AG04450 (cell line): ENCODE measurements around the gene DUSP1. TPM values are rescaled to one million over a fixed set of nuclear protein-coding genes. Genes with fewer than 3 reads are reported as not detected.

ENCODE experiments used
- CTCF ChIA-PET: fragments of 300-600, 350-600 bp; formaldehyde crosslinking; extraction: SDS; loops from one replicate; lab custom pipeline; 2022; ENCODE audit warnings: antibody characterized with exemption, inconsistent platforms; lab: Charles Lee
- POLR2A ChIA-PET: fragments of 350-600 bp; formaldehyde crosslinking; extraction: SDS; loops from one replicate; lab custom pipeline; 2021; ENCODE audit warnings: antibody characterized with exemption, inconsistent platforms; lab: Yijun Ruan, JAX
- DNase-seq: peaks from one replicate; pipeline ENCODE4 v3.0.0-alpha.2; 2011; ENCODE audit warnings: low read depth, low spot score
- H3K27ac ChIP-seq: one replicate; pipeline ENCODE4 v1.5.1; 2012; ENCODE audit warnings: low read depth, low read length, control low read depth
- H3K27me3 ChIP-seq: one replicate; pipeline ENCODE4 v1.6.0; 2012; ENCODE audit warnings: low read length; ENCODE audit not compliant: control insufficient read depth, insufficient read depth
- H3K4me3 ChIP-seq: 2 replicates; pipeline ENCODE4 v1.5.1; 2011; ENCODE audit warnings: mild to moderate bottlenecking, low read depth, low read length, control low read depth
- H3K9me3 ChIP-seq: 2 replicates; pipeline ENCODE4 v1.5.1; 2012; ENCODE audit warnings: low read length; ENCODE audit not compliant: control insufficient read depth, insufficient read depth
- CTCF ChIP-seq: IDR thresholded peaks from 2 replicates; pipeline ENCODE4 v1.5.1; 2011; ENCODE audit warnings: low read depth, low read length, control low read depth, inconsistent platforms
- polyA plus RNA-seq: library from polyadenylated mRNA; depleted of rRNA; stranded (reverse); fragments of >200 nt; gene quantifications from 2 replicates; pipeline ENCODE4 v1.2.3, GENCODE V29; 2011

The DUSP1 gene
- polyA plus RNA-seq, 1 experiment = 98.8 TPM

GRCh38 chr5:172758077-172758833 lies 12.7 kb downstream of the DUSP1 start:
- POLR2A ChIA-PET = interaction anchor here (0.6 to 1.3 kb wide), 6 partner anchors 12 to 286 kb away, joined by 3 to 6 read pairs (median 4); partner anchors contain the start of gene DUSP1
- H3K4me3 ChIP-seq = peak overlapping the region; percentile 5; the same call in 1 of the 2 replicates
- DNase-seq = peak; percentile 80
- peak overlapping the region; percentile 84 for H3K27ac ChIP-seq
- H3K27me3 ChIP-seq = no peaks in the 10 kb centered on the region
- TF ChIP-seq CTCF = peak; percentile 20
- peaks cover 18% of the 10 kb centered on the region for H3K9me3 ChIP-seq
- CTCF ChIA-PET = interaction anchor here (0.6 to 1.5 kb wide), 6 partner anchors 11 to 286 kb away, joined by 4 to 7 read pairs (median 4); no protein-coding TSS in a partner anchor

DNA sequence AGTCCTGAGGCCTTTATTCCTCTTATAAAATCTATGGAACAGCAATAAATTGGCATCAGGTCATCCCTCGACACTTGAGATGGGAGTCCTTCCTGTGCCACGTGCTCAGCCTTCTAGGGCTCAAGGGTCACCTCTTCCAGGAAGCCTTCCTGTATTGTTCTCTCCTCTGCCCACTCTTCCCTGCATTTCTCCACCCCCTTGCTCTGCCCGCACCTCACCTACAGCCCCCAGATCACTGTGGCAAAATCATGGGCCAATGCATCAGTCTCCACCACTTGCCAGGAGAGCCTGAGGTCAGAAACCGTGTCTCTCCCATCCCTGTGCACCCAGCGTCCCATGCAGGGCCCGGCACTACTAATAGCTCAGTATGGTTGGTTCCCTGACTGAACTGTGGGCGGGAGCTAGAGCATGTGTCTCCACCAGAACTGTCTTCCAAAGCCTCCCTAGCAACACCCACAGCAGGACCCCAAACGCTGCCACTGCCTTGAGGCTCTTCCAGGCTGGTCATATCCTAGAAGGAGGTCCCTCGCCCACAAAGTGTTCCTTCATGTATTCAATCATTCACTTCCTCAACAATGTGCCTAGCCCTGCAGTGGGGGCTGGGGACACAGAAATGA lies 13.5 kb downstream of the DUSP1 start:
- no peak for TF ChIP-seq CTCF
- POLR2A ChIA-PET = interaction anchor here (0.9 to 1.3 kb wide), 5 partner anchors 13 to 31 kb away, joined by 3 to 5 read pairs (median 4); partner anchors contain the start of gene DUSP1
- DNase-seq = no peak
- CTCF ChIA-PET = interaction anchor here (1.1 to 1.5 kb wide), 3 partner anchors 10 to 44 kb away, joined by 4 to 5 read pairs (median 4); no protein-coding TSS in a partner anchor
- peak overlapping the region; percentile 84 for H3K27ac ChIP-seq
- peaks cover 18% of the 10 kb centered on the region for H3K9me3 ChIP-seq
- H3K4me3 ChIP-seq = no peak overlapping the region
- no peaks in the 10 kb centered on the region for H3K27me3 ChIP-seq

DNA sequence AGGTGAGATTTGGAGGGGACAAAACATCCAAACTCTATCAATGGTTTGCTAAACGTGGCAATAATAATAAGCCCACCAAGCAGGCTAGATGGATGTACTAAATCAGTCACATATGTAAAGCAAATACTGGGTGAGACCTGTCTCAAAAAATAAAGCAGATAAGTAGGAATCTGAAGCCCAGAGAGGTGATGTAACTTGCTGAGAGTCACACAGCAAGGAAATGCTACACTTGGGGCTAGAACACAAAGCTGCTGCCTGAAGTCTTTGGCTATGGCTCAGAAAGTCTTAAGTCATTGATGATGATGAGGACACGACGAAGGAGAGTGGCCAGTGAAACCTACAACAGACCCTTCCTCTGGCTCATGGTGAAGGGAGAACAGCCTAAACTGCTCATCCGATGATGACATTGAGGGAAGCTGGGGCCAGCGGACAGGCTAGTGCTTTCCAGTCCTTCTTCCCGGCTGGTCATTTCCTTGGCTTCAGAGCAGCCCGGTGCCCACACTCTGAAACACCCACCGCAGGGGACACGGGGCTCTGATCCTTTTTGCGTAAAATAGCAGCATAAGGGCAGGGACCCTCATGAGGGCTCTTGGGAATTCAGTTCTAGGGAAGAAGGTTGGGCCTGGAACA lies 14.1 kb downstream of the DUSP1 start:
- H3K27ac ChIP-seq = no peak overlapping the region
- CTCF ChIA-PET = interaction anchor here (1.0 to 1.5 kb wide), 2 partner anchors 40 to 42 kb away, joined by 3 to 5 read pairs; no protein-coding TSS in a partner anchor
- DNase-seq = no peak
- peaks cover 15% of the 10 kb centered on the region; the same call in 1 of the 2 replicates for H3K9me3 ChIP-seq
- TF ChIP-seq CTCF = no peak
- POLR2A ChIA-PET = no interaction called here
- H3K27me3 ChIP-seq = no peaks in the 10 kb centered on the region
- no peak overlapping the region for H3K4me3 ChIP-seq

GRCh38 chr5:172754596-172755356 lies 16.2 kb downstream of the DUSP1 start:
- ChIA-PET CTCF (interaction anchor here (0.8 to 1.2 kb wide), 3 partner anchors 40 to 42 kb away, joined by 3 read pairs; no protein-coding TSS in a partner anchor), POLR2A (no interaction called here)
- DNase-seq = no peak
- H3K4me3 ChIP-seq = no peak overlapping the region
- no peak overlapping the region for H3K27ac ChIP-seq
- TF ChIP-seq CTCF = no peak
- peaks cover 7% of the 10 kb centered on the region; the same call in 1 of the 2 replicates for H3K9me3 ChIP-seq
- no peaks in the 10 kb centered on the region for H3K27me3 ChIP-seq
